SH-SY5Y (cell line): ENCODE measurements around the gene IQGAP1.

Experiments used
- GATA2 ChIP-seq: IDR thresholded peaks from 2 replicates; pipeline ENCODE4 v1.6.1; 2011; ENCODE audit warnings: mild to moderate bottlenecking, low read depth, low read length
- GATA3 ChIP-seq: IDR thresholded peaks from 2 replicates; pipeline ENCODE4 v1.6.1; 2011; ENCODE audit warnings: low read depth, mild to moderate bottlenecking, low read length, moderate library complexity

Gene IQGAP1

GRCh38 chr15:90414408-90415028, 26.5 kb downstream of the IQGAP1 start:
- TF ChIP-seq GATA3: no peak

DNA sequence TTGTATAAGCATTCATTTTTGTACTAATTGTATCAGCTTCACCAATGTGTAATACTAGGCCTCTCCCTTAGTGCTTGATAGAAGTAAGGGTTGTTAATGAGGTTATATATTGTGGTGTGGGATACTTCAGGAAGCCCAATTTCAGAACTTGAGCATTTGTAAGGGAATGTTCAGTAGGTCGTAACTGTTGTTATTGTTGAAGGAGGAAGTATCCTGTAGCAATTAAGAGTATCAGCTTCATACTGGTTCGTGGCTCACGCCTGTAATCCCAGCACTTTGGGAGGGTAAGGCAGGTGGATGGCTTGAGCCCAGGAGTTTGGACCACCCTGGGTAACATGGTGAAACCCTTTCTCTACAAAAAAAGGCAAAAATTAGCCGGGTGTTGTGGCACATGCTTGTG, 30.6 kb downstream of the IQGAP1 start:
- TF ChIP-seq GATA3 (no peak), GATA2 (no peak)

GRCh38 chr15:90419206-90419605, 31.2 kb downstream of the IQGAP1 start:
- TF ChIP-seq GATA3 (no peak), GATA2 (no peak)

- TF ChIP-seq GATA3: no peak
- no peak for TF ChIP-seq GATA2
Observed at GRCh38 chr15:90419738-90420406, 31.8 kb downstream of the IQGAP1 start.

- TF ChIP-seq GATA3: no peak
- no peak for TF ChIP-seq GATA2
Observed at GRCh38 chr15:90420451-90420850, 32.4 kb downstream of the IQGAP1 start.

DNA sequence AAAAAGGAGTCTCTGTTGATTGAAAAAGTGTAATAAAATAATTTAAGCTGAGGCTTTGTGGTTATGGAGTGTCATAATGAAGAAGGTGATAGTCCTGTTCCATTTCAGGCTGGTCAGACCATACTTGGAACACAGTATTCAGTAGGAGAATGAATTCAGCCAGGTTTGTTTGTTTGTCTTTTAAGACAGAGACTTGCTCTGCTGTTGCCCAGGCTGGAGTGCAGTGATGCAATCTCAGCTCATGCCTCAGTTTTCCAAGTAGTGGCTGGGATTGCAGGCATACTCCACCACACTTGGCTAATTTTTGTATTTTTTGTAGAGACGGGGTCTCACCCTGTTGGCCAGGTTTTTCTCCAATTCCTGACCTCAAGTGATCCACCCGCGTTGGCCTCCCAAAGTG, 33.5 kb downstream of the IQGAP1 start:
- TF ChIP-seq GATA3 (no peak), GATA2 (no peak)

DNA sequence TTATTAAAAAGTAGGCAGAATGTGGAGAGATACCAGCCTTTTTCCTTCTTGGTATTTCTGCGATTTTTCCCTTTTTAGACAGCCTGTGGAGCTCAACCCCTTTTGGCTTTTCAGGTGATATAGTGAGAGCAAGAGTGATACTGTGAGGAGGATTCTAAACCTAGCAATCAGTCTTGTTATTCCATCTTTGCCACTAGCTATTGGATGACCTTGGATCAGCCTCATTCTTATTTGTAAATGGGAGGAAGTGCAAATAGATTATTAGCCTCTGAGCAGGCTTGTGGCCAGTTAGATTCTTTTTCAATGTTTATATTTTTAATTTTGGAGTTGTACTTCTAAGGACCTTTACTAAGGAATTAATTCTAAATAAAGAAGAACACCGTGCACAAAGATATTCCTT, 34.0 kb downstream of the IQGAP1 start:
- no peak for TF ChIP-seq GATA3
- no peak for TF ChIP-seq GATA2

DNA sequence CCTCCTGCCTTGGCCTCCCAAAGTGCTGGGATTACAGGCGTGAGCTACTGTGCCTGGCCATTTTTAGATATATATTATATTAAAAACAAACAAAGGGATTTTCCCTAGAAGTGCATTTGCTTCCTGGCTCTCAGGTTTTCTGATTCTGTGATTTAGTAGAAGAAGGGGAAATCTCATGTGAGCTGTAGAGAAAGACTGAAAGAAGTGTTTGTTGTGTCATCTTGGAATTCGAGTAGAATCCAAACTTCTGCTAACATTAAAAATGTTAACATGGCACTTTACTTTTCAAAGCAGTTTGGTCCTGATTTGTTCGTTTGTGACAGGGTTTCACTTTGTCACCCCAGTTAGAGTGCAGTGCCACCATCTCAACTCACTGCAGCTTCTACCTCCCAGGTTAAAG, 34.9 kb downstream of the IQGAP1 start:
- TF ChIP-seq GATA3: no peak
- TF ChIP-seq GATA2: no peak

DNA sequence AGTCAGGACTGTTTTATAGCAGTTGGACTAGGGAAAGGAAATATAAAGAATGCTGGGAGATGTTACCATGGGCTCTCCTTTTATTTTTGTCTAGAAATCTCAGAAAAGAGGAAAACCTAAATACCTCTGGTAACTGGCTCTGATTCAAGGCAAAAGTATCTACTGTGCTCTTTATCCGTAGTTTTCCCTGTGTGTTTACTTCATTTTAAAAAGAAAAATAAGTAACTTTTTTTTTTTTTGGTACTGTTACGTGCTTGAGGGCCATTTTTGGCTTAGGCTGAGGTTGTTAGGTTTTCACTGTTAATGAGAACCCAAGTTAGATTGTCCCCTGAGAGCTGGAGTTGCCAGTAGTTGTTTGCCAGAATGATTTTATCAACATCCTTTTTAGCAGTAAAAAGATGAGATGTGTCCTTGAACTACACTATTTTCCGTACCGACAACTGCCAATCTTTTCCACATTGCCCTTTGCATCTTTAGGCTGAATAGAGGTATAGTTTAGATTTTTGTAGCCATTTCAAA, 35.8 kb downstream of the IQGAP1 start:
- TF ChIP-seq GATA2: no peak
- no peak for TF ChIP-seq GATA3

GRCh38 chr15:90425726-90426346, 37.8 kb downstream of the IQGAP1 start:
- TF ChIP-seq GATA3: no peak
- TF ChIP-seq GATA2: no peak

- no peak for TF ChIP-seq GATA2
- TF ChIP-seq GATA3: no peak
Observed at GRCh38 chr15:90427185-90427584, 39.1 kb downstream of the IQGAP1 start.

DNA sequence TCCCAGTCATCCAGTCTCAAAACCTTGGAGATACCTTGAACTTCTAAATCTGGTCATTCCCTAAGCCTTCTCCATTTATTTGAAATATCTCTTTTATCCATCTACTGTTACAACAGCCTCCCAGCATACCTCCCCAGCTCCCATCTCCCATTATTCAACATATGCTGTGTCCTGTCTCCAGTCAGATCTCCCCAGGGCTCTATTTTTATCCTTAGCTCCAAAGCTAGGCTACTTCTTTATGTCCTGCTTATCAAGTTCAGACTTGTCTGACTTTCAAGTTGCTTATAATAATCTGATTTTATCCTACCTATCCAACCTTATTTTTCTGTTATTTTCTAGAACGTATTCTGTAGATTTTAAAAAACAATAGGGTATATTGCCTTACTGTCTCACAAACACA, 44.2 kb downstream of the IQGAP1 start:
- TF ChIP-seq GATA3 (no peak), GATA2 (no peak)

DNA sequence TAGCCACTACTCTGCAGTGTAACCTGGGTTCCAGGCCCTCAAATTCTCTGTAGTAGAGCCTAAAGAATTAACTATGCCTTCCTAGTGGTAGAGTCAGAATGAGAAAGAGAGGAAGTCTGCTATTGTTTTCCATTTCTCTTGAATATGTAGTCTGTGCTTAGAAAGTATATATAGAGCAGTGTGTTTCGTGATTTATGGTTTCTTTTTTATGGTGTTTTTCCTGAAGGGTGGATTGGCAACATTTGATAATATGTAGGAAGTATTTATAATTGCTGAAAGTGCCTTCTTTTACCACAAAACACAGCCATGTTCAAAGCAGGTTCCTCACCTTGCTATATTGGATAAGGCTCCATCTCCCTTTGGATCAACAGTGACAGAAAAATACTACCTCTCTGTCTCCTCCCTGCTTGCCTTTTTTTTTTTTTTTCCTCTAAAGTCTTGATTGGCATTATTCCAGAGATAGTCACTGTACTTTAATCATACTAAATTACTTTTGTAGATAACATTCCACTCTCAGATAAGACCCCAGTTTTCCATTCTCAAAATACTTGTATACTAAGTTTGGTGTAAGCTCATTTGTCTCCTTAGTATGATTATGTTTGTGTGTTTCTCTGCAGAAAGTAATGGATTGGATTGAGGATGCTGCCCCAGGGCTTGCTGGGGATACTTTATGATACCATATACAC, 47.8 kb downstream of the IQGAP1 start:
- no peak for TF ChIP-seq GATA2
- no peak for TF ChIP-seq GATA3

DNA sequence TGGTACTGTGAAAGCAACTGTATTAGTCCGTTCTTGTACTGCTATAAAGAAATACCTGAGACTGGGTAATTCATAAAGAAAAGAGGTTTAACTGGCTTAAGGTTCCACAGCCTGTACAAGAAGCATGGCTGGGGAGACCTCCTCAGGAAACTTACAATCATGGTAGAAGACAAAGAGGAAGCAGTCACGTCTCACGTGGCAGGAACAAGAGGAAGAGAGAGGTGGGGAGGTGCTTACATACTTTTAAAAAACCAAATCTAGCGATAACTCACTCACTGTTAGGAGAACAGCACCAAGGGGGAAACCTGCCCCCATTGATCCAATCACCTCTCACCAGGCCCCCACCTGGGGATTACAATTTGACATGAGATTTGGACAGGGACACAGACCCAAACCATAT, 48.9 kb downstream of the IQGAP1 start:
- TF ChIP-seq GATA2 (no peak), GATA3 (no peak)

- TF ChIP-seq GATA3 (no peak), GATA2 (no peak)
Observed at GRCh38 chr15:90437516-90437915, 49.5 kb downstream of the IQGAP1 start.

DNA sequence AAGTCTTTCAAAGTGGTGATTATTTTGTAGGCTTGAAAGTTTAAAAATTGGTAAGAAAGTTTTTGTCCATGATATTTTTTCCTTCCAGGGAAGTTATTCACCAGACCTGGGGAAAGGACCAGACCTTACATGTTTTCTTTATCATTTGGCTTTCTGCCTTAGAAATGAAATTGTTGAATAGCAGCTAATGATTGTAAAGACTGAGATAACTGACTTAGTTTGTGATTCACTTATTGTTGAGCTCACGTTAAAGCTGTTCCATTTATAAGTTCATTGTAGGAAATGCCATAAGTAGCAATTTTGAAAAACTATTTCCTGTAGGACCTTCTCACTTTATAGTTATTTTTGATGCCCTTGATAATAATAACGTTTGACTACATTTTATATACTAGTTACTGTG, 51.9 kb downstream of the IQGAP1 start:
- TF ChIP-seq GATA2 (no peak), GATA3 (no peak)
